Keratinocyte (primary cell): Measurements from ENCODE around the gene FKBP14. TPM values are rescaled to one million over a fixed set of nuclear protein-coding genes. Genes with fewer than 3 reads are reported as not detected.

Experiments
- polyA plus RNA-seq, 5 experiments: library from polyadenylated mRNA; depleted of rRNA in 3 of 5; stranded (reverse) in 3 of 5; stranded (forward) in 1 of 5; unstranded in 1 of 5; fragments of >200 nt; gene quantifications; 1 replicate in 1 of 5; 2 replicates in 3 of 5; 3 replicates in 1 of 5; pipeline versions ENCODE4 v1.2.1 to v1.2.3, GENCODE V29; 2011 to 2012; ENCODE audit warnings: missing spikeins in 2 of 5, low read depth in 1 of 5, low replicate concordance in 1 of 5

The FKBP14 gene
- polyA plus RNA-seq, 1 donor (not counting 4 experiments of a cell fraction or from before 2014, with no cell fraction given) = 24.5 TPM

Other genes starting within 250 kb of the FKBP14 start
- 0.04 to 0.11 TPM (median 0.04 TPM) in 3 replicates for gene WIPF3, start 220.2 kb downstream of the FKBP14 start, polyA plus RNA-seq
- gene SCRN1, start 36.9 kb downstream of the FKBP14 start, polyA plus RNA-seq = 46.0 to 58.2 TPM (median 52.3 TPM) in 3 replicates
- 5.7 to 9.6 TPM (median 6.0 TPM) in 3 replicates for gene PLEKHA8, start 1.7 kb upstream of the FKBP14 start, polyA plus RNA-seq
- 5.9 to 10.9 TPM (median 10.8 TPM) in 3 replicates for gene MTURN, start 108.3 kb upstream of the FKBP14 start, polyA plus RNA-seq